GM21528 (cell line): ENCODE data around the gene ACP7.
"Not testable (repeated sequence)": the region's sequence is repeated elsewhere in the genome, so short reads cannot be mapped to it uniquely, and the experiment has no call there.

ENCODE experiments used
- ATAC-seq: cut with Tn5 transposase; IDR thresholded peaks from one replicate; pipeline ENCODE4 v1.9.1; 2021; ENCODE audit warnings: mild to moderate bottlenecking, moderate library complexity; ENCODE audit not compliant: unreplicated experiment, low FRiP score

The ACP7 gene

DNA sequence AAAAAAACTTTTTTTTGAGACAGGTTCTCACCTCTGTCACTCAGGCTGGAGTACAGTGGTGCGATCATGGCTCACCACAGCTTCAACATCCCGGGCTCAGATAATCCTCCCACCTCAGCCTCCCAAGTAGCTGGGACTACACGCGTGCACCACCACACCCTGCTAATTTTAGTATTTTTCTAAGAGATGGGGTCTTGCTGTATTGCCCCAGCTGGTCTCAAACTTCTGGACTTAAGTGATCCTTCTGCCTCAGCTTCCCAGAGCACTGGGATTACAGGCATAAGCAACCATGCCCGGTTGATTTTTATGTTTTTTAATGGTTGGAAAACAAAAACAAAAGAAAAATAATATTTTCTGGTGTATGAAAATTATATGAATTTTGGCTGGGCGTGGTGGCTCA, 9.2 kb upstream of the ACP7 start:
- ATAC-seq = no peak

- ATAC-seq = no peak
These were observed 6.8 kb upstream of the ACP7 start for GRCh38 chr19:39077323-39077722.

- no peak for ATAC-seq
These were observed 5.5 kb upstream of the ACP7 start for GRCh38 chr19:39078436-39079200.

DNA sequence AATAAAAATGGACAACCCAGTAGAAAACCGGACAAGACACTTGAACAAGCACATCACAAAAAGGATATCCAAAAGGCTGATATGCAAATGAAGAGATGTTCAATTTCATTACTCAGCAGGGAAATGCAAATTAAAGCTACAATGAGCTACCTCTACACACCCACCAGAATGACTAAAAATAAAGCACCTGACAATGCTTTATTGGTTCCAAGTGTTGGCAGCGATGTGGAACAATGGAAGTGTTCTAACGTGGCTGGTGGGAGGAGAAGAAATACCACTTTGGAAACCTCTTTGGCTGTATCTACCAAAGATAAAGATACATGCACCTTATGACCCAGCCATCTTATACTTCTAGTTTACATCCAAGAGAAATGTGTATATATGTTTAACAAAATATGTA, 3.7 kb upstream of the ACP7 start:
- no peak for ATAC-seq

DNA sequence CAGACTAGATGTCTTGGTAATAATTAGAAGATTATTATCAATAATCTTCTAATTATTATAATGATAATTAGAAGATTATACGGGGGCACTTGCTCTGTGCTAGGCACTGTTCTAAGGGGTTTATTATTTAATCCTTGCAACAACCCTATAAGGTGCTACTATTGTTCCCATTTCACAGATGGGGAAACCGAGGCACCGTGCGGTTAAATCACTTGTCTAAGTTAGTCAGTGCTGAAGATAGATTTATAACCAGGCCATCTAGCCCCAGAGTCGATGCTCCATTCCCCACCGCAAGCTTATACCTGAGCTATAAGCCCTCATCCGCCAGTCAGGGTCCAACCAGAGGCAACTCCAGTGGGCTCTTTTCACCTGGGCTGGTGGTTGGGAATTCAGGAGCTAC, 2.0 kb upstream of the ACP7 start:
- ATAC-seq = no peak

DNA sequence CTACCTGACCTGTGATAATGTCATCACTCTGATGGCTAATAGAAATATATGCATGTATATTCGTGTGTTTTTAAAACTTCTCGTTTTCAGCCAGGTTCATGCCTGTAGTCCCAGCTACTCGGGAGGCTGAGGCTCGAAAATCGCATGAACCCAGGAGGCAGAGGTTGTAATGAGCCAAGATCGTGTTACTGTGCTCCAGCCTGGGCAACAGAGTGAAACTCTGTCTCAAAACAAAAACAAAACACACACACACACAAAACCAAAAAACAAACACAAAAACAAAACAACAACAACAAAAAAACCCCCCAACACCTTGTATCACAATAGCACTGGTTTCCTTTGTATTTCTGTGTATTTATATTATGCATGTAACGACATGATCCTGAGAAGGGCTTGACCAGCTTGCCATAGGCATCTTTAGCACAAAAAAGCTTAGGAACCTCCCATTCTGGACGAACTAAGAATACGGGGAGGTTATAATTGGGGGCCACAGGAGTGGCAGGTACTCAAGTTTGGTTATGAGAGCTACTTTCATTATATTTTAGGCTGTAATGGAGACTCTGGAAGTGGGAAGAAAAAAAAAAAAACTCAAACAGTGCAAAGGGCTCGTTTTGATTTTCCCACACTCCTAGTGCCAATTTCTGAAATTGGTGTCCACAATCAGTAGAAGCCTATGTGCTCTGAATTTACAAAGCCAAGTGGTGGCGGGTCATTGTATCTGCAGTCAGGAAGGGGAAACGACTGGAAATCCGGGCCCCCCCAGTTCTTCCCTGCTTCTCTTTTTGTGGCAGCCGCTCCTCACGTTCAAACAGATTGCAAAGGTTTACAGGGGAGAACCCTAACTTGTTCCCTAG, 1.2 kb upstream of the ACP7 start:
- no peak for ATAC-seq

- no peak for ATAC-seq
These were observed 577 bp upstream of the ACP7 start for GRCh38 chr19:39083599-39083982.

GRCh38 chr19:39084732-39085080, 538 bp downstream of the ACP7 start:
- ATAC-seq = no peak

GRCh38 chr19:39085392-39085791, 1.2 kb downstream of the ACP7 start:
- no peak for ATAC-seq

- ATAC-seq = no peak
These were observed 2.2 kb downstream of the ACP7 start for GRCh38 chr19:39086386-39086785.

DNA sequence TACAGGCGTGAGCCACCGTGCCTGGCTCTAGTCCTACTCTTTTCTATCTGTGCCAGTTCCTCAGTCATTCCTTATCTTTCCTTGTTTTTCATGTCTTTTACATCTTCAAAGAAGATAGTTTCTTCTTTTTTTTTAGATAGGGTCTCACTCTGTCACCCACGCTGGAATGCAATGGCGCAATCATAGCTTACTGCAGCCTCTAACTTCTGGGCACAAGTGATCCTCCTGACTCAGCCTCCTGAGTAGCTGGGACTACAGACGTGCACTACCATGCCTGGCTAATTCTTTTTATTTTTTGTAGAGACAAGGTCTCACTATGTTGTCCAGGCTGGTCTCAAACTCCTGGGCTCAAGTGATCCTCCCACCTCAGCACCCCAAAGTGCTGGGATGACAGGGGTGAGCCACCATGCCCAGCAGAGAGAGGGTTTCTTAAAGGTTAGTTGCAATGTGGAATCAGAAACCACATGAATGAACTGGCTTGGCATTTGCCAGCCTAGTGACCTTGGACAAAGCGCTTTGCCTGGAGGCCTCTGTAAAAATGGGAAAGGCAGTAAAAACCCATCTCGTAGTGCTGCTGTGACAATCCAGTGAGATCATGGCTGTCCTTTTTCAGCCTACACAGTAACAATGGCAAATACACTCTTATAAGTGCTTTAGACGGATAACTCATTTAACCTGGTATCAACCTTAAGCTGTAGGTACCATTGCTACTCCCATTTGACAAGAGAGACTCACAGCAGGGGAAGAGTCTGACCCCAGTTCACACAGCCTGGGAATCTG, 3.9 kb downstream of the ACP7 start:
- no peak for ATAC-seq

DNA sequence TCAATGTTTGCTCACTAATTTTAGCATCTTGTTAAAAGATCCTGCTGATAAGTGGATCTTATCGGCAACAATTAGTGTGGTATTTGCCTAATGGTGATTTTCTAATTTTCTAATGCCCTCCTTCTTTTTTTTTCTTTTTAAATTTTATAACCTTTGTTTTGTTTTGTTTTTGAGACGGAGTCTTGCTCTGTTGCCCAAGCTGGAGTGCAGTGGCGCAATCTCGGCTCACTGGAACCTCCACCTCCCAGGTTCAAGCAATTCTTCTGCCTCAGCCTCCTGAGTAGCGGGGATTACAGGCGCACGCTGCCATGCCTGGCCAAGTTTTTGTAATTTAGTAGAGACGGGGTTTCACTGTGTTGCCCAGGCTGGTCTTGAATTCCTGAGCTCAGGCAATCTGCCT, 5.8 kb downstream of the ACP7 start:
- not testable (repeated sequence) for ATAC-seq

GRCh38 chr19:39090881-39091280, 6.7 kb downstream of the ACP7 start:
- no peak for ATAC-seq

- ATAC-seq = not testable (repeated sequence)
These were observed 11.8 kb downstream of the ACP7 start for GRCh38 chr19:39095799-39096540.

- ATAC-seq = no peak
These were observed 13.1 kb downstream of the ACP7 start for GRCh38 chr19:39097299-39097698.

- no peak for ATAC-seq
These were observed 13.6 kb downstream of the ACP7 start for GRCh38 chr19:39097721-39098120.

DNA sequence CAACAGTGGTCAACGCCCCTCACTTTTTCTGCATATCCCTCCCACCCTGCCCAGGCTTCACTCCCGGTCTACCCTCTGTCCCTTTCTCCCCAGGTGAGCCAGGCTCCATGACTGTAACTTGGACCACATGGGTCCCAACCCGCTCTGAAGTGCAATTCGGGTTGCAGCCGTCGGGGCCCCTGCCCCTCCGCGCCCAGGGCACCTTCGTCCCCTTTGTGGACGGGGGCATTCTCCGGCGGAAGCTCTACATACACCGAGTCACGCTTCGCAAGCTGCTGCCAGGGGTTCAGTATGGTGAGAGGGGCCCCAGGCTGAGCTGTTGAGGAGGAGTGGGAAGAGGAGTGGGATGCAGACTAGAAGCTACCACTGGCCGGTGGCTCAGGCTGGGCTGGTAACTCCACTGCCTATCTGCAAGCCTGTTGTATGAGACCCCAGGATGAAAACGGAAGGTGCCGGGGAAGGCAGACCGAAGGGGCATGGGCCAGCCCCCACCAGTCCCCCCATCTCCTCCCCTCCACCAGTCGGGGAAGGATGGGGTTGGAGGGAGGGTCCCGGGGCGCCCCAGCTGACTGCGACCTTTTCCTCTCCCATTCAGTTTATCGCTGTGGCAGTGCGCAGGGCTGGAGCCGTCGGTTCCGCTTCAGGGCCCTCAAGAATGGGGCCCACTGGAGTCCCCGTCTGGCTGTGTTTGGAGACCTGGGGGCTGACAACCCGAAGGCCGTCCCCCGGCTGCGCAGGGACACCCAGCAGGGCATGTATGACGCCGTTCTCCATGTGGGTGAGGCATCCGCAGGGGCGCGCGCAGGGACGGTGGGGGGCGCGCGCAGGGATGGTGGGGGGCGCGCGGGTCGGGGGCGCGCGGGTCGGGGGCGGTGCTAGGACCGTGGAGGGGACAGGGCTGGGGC, 14.4 kb downstream of the ACP7 start:
- no peak for ATAC-seq

DNA sequence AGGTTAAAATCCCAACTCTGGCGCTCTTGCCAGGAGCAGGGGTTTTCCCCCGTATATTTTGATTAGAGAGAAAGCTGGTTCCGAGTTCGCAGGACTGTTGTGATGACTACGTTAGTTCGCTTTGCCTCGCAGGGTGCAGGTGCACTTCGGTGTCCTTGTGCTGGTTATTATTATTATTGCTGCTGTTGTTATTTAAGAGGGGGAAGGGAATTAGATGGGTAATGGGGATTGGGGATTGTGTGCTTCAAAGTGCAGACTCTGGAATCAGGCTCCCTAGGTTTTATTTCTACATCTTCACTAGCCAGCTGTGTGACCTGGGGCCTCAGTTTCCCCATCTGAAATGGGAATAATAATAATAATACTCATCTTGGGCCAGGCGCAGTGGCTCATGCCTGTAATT, 15.2 kb downstream of the ACP7 start:
- no peak for ATAC-seq

GRCh38 chr19:39100500-39101166, 16.5 kb downstream of the ACP7 start:
- no peak for ATAC-seq
